Natural killer cell treated with Interleukin-12 subunit alpha and Interleukin-12 subunit beta and Interleukin-15 and Interleukin-18, amount 100 ng/mL, for 72 hours (primary cell): ENCODE measurements around the gene KCNMA1. TPM values are rescaled to one million over a fixed set of nuclear protein-coding genes. Genes with fewer than 3 reads are reported as not detected.

Source experiments
- ATAC-seq, 2 donors: fragments of 150-1000 bp; cut with Tn5 transposase in 1 of 2; sonication (Bioruptor Pico), chemical (Tn5 transposase) in 1 of 2; 2 replicates each; pipeline ENCODE4 v1.10.0; 2021
- DNase-seq: peaks from one replicate; pipeline ENCODE4 v3.0.0; 2022; ENCODE audit warnings: low spot score
- H3K27ac Mint-ChIP-seq, 2 donors: 1 replicate in 1 of 2; 2 replicates in 1 of 2; pipeline ENCODE4 v1.8.0; 2022; ENCODE audit warnings: mixed read lengths in 2 of 2, mild to moderate bottlenecking in 1 of 2, moderate library complexity in 1 of 2
- H3K27me3 Mint-ChIP-seq, 2 donors: 1 replicate in 1 of 2; 2 replicates in 1 of 2; pipeline ENCODE4 v1.8.0; 2022; ENCODE audit warnings: mixed read lengths in 2 of 2
- H3K36me3 Mint-ChIP-seq: one replicate; pipeline ENCODE4 v1.8.0; 2022; ENCODE audit warnings: mixed read lengths
- H3K4me1 Mint-ChIP-seq, 2 donors: 1 replicate in 1 of 2; 2 replicates in 1 of 2; pipeline ENCODE4 v1.8.0; 2022; ENCODE audit warnings: low read depth in 2 of 2, mixed read lengths in 2 of 2, mild to moderate bottlenecking in 1 of 2
- H3K4me3 Mint-ChIP-seq: one replicate; pipeline ENCODE4 v1.8.0; 2022; ENCODE audit warnings: mixed read lengths
- H3K9me3 Mint-ChIP-seq: 2 replicates; pipeline ENCODE4 v1.8.0; 2022; ENCODE audit warnings: mixed read lengths
- total RNA-seq, 2 donors: library from RNA; stranded (reverse); gene quantifications; one replicate each; pipeline ENCODE4 v1.2.3, GENCODE V29; 2022

KCNMA1 gene
- total RNA-seq, 2 donors from 2014 or later = 2.8 TPM; not detected in 1

- DNase-seq (no peak), ATAC-seq (no peak)
- no peak overlapping the region for H3K27ac Mint-ChIP-seq
- H3K4me3 Mint-ChIP-seq = no peak overlapping the region
- no peaks in the 10 kb centered on the region for H3K4me1 Mint-ChIP-seq
- peaks cover 14 to 26% of the 10 kb centered on the region in 2 donors for H3K27me3 Mint-ChIP-seq
- no peaks in the 10 kb centered on the region for H3K36me3 Mint-ChIP-seq
- H3K9me3 Mint-ChIP-seq = no peaks in the 10 kb centered on the region
These were observed 448.5 kb downstream of the KCNMA1 start for GRCh38 chr10:77189075-77189474.

DNA sequence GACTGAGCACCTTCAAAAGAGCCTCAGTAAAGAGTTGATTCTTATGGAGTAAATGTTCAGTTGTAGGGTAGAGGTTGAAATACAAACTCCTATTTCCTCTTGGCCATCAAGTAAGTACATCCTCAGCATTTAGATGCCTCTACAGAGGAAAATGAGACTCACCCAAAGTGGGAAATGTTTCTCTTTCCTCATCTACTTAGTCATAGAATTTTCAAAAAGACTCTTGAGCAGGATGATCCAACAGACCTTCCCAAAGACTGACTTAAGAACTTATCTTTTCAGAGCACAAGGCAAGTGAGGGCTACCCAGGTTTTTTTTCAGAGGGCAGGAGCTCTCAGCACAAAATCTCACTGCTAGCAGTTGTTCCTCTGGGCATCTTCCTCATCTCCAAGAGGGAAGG lies 449.1 kb downstream of the KCNMA1 start:
- no peaks in the 10 kb centered on the region for H3K36me3 Mint-ChIP-seq
- peaks cover 13 to 27% of the 10 kb centered on the region in 2 donors for H3K27me3 Mint-ChIP-seq
- ATAC-seq (no peak), DNase-seq (no peak)
- no peaks in the 10 kb centered on the region for H3K4me1 Mint-ChIP-seq
- H3K4me3 Mint-ChIP-seq = no peak overlapping the region
- H3K9me3 Mint-ChIP-seq = no peaks in the 10 kb centered on the region
- H3K27ac Mint-ChIP-seq = no peak overlapping the region

DNA sequence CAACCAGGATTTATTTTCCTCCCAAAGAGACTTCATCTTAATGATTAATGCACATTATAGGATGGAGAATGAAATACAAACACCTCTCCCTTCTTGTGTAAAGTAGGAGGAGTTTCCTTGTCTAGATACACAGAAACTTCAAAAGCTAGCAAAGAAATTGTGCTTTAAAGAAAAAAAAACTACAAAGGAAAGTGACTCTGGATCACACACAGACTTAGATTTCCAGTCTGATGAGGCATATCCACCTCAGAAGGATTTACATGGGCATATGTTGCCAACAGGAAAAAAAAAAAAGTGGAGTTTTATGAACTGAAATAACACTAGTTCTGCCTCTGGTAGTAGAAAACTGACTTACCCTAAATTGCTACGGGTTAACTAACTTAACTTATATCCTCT lies 449.6 kb downstream of the KCNMA1 start:
- H3K27me3 Mint-ChIP-seq = peaks cover 8 to 32% of the 10 kb centered on the region in 2 donors

GRCh38 chr10:77187376-77187999 lies 450.1 kb downstream of the KCNMA1 start:
- H3K36me3 Mint-ChIP-seq = no peaks in the 10 kb centered on the region
- H3K27me3 Mint-ChIP-seq = peaks cover 8 to 30% of the 10 kb centered on the region in 2 donors
- no peak overlapping the region for H3K4me3 Mint-ChIP-seq
- H3K9me3 Mint-ChIP-seq = no peaks in the 10 kb centered on the region
- no peak for ATAC-seq
- DNase-seq = no peak
- no peak overlapping the region for H3K27ac Mint-ChIP-seq
- H3K4me1 Mint-ChIP-seq = no peaks in the 10 kb centered on the region

More for the DNA sequence above, 449.6 kb downstream of the KCNMA1 start:
- H3K27ac Mint-ChIP-seq = no peak overlapping the region
- H3K9me3 Mint-ChIP-seq = no peaks in the 10 kb centered on the region
- H3K36me3 Mint-ChIP-seq = no peaks in the 10 kb centered on the region
- no peak for ATAC-seq
- no peaks in the 10 kb centered on the region for H3K4me1 Mint-ChIP-seq
- no peak overlapping the region for H3K4me3 Mint-ChIP-seq
- no peak for DNase-seq

DNA sequence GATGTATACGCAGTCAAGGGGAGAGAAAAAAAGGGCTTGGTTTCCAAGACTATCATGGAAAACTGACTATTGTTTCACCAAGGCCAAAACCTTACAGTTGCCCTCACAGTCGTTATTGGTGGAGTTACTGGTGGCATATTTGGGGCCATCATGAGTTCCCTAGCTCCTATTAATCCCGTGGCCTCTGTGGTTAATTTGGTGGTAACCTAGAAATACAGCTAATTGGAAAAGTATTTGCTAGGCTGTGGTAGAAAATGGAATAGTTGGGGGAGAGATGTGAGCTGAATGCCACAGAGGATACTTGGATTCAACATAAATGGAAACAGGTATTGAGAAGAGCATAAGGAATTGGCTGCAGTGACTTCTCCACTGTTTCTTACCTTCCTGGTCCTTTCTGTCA lies 450.7 kb downstream of the KCNMA1 start:
- no peak overlapping the region for H3K27ac Mint-ChIP-seq
- H3K4me1 Mint-ChIP-seq = no peaks in the 10 kb centered on the region
- no peak for DNase-seq
- H3K9me3 Mint-ChIP-seq = no peaks in the 10 kb centered on the region
- no peak overlapping the region for H3K4me3 Mint-ChIP-seq
- H3K27me3 Mint-ChIP-seq = peaks cover 10 to 25% of the 10 kb centered on the region in 2 donors
- H3K36me3 Mint-ChIP-seq = no peaks in the 10 kb centered on the region
- ATAC-seq = no peak

- no peaks in the 10 kb centered on the region for H3K4me1 Mint-ChIP-seq
- H3K4me3 Mint-ChIP-seq = no peak overlapping the region
These were observed 451.9 kb downstream of the KCNMA1 start for GRCh38 chr10:77185696-77186095.

DNA sequence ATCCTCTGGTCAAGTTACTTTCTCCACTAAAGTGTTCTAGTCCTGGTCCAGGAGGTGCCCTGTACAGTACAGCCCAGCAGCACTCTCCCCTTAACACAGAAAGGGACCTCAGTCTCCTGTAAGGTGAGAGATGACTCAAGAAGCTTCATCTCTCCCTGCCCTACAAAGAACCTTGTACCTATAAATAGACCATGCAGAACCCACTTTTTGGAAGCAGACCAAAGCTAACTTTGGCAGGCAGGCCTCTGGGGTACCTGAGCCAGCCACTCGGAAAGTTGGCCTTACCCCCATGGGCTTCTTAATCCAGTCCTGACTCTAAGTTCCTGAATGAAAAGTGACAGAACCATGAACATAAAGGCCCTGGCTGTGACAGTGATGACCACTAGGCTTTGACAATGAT lies 454.8 kb downstream of the KCNMA1 start:
- peaks cover 15 to 27% of the 10 kb centered on the region in 2 donors for H3K27me3 Mint-ChIP-seq
- H3K36me3 Mint-ChIP-seq = no peaks in the 10 kb centered on the region
- H3K4me1 Mint-ChIP-seq = no peaks in the 10 kb centered on the region
- no peaks in the 10 kb centered on the region for H3K9me3 Mint-ChIP-seq
- ATAC-seq (no peak), DNase-seq (no peak)
- no peak overlapping the region for H3K4me3 Mint-ChIP-seq
- no peak overlapping the region for H3K27ac Mint-ChIP-seq

More at GRCh38 chr10:77185696-77186095, 451.9 kb downstream of the KCNMA1 start:
- Mint-ChIP-seq H3K36me3 (no peaks in the 10 kb centered on the region), H3K27ac (no peak overlapping the region), H3K9me3 (no peaks in the 10 kb centered on the region), H3K27me3 (peaks cover 12 to 25% of the 10 kb centered on the region in 2 donors)
- ATAC-seq (no peak), DNase-seq (no peak)

DNA sequence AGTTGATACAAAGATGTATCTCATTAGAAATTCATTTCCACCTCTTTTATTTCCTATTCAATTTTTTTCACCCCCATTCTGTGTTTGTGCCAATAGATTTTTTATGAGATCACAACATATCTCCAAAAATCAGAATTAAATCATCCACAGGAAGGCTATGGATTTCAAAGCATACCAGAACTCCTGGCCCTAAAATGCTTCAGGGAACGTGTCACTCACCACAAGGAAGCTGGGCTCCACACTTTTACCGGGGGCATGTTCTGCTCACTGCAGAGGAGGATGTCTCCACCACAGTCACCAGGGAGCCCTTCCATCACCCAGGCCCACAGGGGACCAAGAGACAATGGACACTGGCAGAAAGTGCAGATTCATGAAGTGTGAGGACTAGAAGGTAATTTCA lies 456.8 kb downstream of the KCNMA1 start:
- no peak for ATAC-seq
- no peak overlapping the region for H3K27ac Mint-ChIP-seq
- no peaks in the 10 kb centered on the region for H3K9me3 Mint-ChIP-seq
- no peak overlapping the region for H3K4me3 Mint-ChIP-seq
- H3K36me3 Mint-ChIP-seq = no peaks in the 10 kb centered on the region
- no peaks in the 10 kb centered on the region for H3K4me1 Mint-ChIP-seq
- H3K27me3 Mint-ChIP-seq = peaks cover 15 to 35% of the 10 kb centered on the region in 2 donors
- DNase-seq = no peak

DNA sequence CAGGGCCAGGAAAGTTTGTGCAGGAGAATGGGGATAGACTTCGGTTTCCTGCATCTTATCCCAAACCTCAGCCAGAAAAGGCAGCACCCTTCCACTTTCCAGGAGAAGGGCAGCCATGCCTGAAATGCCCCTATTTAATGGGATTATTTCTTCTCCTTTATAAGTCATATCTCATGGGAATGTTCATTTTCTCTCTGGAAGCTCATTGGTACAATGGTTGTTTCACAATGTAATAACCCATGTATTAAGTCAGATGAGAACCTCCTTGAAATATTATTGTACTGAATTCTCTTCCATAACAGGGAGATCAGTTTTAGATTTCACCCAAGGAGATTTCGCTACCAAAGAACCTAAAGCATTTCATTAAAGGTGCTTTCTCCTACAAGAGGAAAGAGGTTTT lies 457.5 kb downstream of the KCNMA1 start:
- Mint-ChIP-seq H3K4me3 (no peak overlapping the region), H3K27ac (no peak overlapping the region), H3K4me1 (no peaks in the 10 kb centered on the region), H3K9me3 (no peaks in the 10 kb centered on the region), H3K27me3 (peaks cover 18 to 35% of the 10 kb centered on the region in 2 donors), H3K36me3 (no peaks in the 10 kb centered on the region)
- ATAC-seq (no peak), DNase-seq (no peak)

GRCh38 chr10:77179015-77179695 lies 458.5 kb downstream of the KCNMA1 start:
- H3K27ac Mint-ChIP-seq = no peak overlapping the region
- ATAC-seq (peak in 1 of 2 donors; percentile 14), DNase-seq (no peak)
- H3K36me3 Mint-ChIP-seq = no peaks in the 10 kb centered on the region
- no peaks in the 10 kb centered on the region for H3K9me3 Mint-ChIP-seq
- peaks cover 16 to 35% of the 10 kb centered on the region in 2 donors for H3K27me3 Mint-ChIP-seq
- H3K4me1 Mint-ChIP-seq = no peaks in the 10 kb centered on the region
- no peak overlapping the region for H3K4me3 Mint-ChIP-seq

- no peaks in the 10 kb centered on the region for H3K36me3 Mint-ChIP-seq
- no peaks in the 10 kb centered on the region for H3K4me1 Mint-ChIP-seq
- no peak overlapping the region for H3K4me3 Mint-ChIP-seq
- ATAC-seq = no peak
- H3K9me3 Mint-ChIP-seq = no peaks in the 10 kb centered on the region
- DNase-seq = no peak
- peaks cover 18 to 27% of the 10 kb centered on the region in 2 donors for H3K27me3 Mint-ChIP-seq
- no peak overlapping the region for H3K27ac Mint-ChIP-seq
These were observed 460.0 kb downstream of the KCNMA1 start for GRCh38 chr10:77177589-77177988.

DNA sequence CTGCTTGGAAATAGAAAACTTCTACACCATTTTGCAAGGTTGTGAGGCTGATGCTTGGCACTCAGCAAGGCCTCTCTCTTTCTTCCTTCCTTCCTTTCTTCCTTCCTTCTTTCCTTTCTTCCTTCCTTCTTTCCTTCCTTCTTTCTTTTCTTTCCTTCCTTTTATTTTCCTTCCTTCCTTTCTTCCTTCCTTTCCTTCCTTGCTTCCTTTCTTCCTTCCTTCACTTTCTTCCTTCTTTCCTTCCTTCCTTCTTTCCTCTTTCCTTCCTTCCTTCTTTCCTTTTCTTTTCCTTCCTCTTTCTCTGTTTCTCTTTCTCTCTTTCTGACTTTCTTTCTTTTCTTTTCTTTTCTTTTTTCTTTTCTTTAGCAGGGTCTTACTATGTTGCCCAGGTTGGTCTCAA lies 460.4 kb downstream of the KCNMA1 start:
- H3K27me3 Mint-ChIP-seq = peaks cover 16 to 27% of the 10 kb centered on the region in 2 donors
- H3K36me3 Mint-ChIP-seq = no peaks in the 10 kb centered on the region
- no peak overlapping the region for H3K4me3 Mint-ChIP-seq
- ATAC-seq (no peak), DNase-seq (no peak)
- no peaks in the 10 kb centered on the region for H3K9me3 Mint-ChIP-seq
- H3K4me1 Mint-ChIP-seq = no peaks in the 10 kb centered on the region
- no peak overlapping the region for H3K27ac Mint-ChIP-seq

DNA sequence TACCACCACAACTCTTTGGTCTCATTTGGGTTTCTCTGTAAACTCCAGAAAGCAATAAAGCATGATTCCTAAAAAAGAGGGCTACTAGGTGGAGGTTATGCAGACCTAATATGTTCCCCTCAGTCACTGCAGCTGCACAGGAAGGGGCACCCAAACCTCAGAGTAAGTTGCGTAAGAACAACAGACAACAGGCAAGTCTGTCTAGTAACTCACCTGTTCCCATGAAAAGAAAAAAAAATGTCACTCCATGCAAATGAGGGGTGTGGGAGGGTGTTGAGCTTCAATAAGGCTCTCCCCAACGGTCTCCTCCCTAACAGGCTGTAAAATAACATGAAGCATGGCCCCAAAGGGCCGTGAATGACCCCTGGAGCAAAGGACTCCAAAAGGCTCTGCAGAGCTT lies 461.4 kb downstream of the KCNMA1 start:
- no peak overlapping the region for H3K4me3 Mint-ChIP-seq
- DNase-seq (no peak), ATAC-seq (no peak)
- H3K9me3 Mint-ChIP-seq = no peaks in the 10 kb centered on the region
- H3K27me3 Mint-ChIP-seq = peaks cover 19 to 27% of the 10 kb centered on the region in 2 donors
- no peak overlapping the region for H3K27ac Mint-ChIP-seq
- H3K4me1 Mint-ChIP-seq = no peaks in the 10 kb centered on the region
- no peaks in the 10 kb centered on the region for H3K36me3 Mint-ChIP-seq

GRCh38 chr10:77175631-77176222 lies 461.9 kb downstream of the KCNMA1 start:
- ATAC-seq = no peak
- no peak for DNase-seq
- Mint-ChIP-seq H3K4me3 (no peak overlapping the region), H3K27me3 (peaks cover 22 to 28% of the 10 kb centered on the region in 2 donors), H3K9me3 (no peaks in the 10 kb centered on the region), H3K27ac (no peak overlapping the region), H3K4me1 (no peaks in the 10 kb centered on the region), H3K36me3 (no peaks in the 10 kb centered on the region)
